Placental epithelial cell (primary cell): ENCODE data around the gene WSCD2. TPM values are rescaled to one million over a fixed set of nuclear protein-coding genes. Genes with fewer than 3 reads are reported as not detected.

Experiments used
- total RNA-seq: library from RNA; depleted of rRNA; stranded (reverse); fragments of >200 nt; gene quantifications from 2 replicates; pipeline ENCODE4 v1.2.3, GENCODE V29; 2012

WSCD2 gene
- not detected in 2 replicates for total RNA-seq

GRCh38 chr12:108129017-108129812 is at the start of gene WSCD2:
WSCD2 (plus strand) TSS chr12:108129288; CDS start chr12:108195833, 66,545 bp downstream.

Other genes starting within 250 kb of the WSCD2 start
- 0.11 TPM in 1 of 2 replicates, not detected in the other for gene CMKLR1, start 210.0 kb downstream of the WSCD2 start, total RNA-seq